ENCODE data around the gene SMIM36.
"Not testable (repeated sequence)": the region's sequence is repeated elsewhere in the genome, so short reads cannot be mapped to it uniquely, and the experiment has no call there.

The SMIM36 gene

DNA sequence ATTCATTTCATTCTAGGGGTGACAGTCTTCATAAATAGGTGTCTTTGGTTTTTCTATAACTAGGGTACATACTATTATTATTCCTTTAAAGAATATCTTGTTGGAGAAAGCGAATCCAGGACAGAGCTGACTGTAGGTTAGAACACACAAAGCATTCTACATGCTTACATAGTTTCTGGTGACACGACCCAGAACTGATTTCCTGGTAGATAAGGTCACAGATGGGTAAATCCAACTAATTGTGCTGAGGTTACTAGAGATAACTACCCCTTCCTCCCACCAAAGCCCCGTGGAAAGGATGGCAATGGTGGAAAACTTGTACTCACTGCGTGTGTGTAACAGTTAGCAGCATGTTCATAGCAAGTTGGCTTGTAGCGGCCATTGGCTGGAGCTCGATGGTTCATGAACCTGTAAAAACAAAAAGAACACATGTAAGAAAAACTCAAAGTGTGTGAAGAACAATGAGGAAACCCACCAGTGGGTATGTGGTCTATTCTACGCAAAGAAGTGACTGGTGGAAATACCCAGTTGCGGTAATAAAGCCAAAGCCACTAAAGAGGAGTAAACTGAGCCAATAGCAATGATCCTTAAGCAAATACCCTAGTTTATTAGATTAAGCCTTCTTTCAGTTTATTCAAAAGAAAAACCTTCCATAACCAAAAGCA, 97.3 kb downstream of the SMIM36 start:
- no peak overlapping the region for H3K4me3 ChIP-seq (replicated peaks; ENCODE audit: low read depth, low read length)
- DNase-seq (ENCODE audit: low read depth), result no peak
- TF ChIP-seq, protein P1, sequence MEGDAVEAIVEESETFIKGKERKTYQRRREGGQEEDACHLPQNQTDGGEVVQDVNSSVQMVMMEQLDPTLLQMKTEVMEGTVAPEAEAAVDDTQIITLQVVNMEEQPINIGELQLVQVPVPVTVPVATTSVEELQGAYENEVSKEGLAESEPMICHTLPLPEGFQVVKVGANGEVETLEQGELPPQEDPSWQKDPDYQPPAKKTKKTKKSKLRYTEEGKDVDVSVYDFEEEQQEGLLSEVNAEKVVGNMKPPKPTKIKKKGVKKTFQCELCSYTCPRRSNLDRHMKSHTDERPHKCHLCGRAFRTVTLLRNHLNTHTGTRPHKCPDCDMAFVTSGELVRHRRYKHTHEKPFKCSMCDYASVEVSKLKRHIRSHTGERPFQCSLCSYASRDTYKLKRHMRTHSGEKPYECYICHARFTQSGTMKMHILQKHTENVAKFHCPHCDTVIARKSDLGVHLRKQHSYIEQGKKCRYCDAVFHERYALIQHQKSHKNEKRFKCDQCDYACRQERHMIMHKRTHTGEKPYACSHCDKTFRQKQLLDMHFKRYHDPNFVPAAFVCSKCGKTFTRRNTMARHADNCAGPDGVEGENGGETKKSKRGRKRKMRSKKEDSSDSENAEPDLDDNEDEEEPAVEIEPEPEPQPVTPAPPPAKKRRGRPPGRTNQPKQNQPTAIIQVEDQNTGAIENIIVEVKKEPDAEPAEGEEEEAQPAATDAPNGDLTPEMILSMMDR (IDR thresholded peaks at IDR 0.05; ENCODE audit: low read length, missing control alignments), result no peak

DNA sequence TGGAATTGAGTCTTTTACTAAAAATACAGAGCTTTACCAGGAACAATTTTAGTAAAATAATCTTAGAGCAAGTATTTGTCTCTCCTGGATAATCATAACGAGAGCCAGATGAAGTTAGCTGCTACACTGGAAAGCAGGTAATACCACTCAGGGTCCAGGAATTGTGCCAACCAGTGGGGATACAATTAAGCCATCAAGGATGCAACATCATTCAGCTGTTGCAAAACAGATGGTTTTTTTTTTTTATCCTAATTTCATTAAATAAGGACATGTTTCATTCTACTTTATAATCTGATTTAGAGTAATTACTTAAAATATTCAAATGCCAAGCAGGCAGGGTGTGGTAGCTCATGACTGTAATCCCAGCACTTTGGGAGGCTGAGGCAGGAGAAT, 99.8 kb downstream of the SMIM36 start:
- DNase-seq (ENCODE audit: low read depth), result no peak
- no peak overlapping the region for H3K4me3 ChIP-seq (replicated peaks; ENCODE audit: low read depth, low read length)
- TF ChIP-seq, protein P1 (IDR thresholded peaks at IDR 0.05; ENCODE audit: low read length, missing control alignments), result no peak

DNA sequence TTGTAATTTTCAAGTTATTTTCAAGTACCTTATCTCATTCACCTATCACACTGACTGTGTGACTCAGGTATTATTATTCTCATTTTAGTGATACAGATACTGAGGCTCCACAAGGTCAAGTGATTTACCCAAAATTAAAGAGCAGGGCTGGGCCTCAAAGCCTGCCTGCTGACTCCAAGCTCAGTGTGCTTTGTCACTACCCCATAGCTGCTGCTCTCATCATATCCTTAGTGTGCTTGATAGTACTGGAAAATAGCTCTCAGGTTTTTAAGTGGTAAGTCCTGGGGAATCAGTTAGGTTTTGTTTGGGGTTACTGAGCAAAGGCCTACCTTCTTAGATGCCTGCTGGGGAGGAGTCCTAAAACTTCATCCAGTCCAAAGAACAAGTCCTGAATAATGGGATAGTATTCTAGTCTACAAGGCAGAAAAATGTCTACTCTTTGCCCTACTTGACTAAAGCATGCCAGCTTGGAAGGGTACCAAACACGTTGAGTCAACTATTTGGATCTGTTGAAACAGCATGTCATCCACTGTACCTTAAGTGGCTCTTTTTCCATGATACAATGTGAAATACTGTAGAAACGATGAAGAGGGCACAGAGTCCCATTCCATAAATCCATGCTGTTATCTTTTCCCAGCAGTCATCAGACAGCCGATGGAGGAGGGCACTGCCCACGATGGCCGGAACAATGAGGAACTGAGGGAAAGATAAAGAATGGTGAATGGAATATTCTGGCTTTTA, 100.4 kb downstream of the SMIM36 start:
- TF ChIP-seq, protein P1 (IDR thresholded peaks at IDR 0.05; ENCODE audit: low read length, missing control alignments), result no peak
- DNase-seq (ENCODE audit: low read depth), result peak; percentile 14
- no peak overlapping the region for H3K4me3 ChIP-seq (replicated peaks; ENCODE audit: low read depth, low read length)

DNA sequence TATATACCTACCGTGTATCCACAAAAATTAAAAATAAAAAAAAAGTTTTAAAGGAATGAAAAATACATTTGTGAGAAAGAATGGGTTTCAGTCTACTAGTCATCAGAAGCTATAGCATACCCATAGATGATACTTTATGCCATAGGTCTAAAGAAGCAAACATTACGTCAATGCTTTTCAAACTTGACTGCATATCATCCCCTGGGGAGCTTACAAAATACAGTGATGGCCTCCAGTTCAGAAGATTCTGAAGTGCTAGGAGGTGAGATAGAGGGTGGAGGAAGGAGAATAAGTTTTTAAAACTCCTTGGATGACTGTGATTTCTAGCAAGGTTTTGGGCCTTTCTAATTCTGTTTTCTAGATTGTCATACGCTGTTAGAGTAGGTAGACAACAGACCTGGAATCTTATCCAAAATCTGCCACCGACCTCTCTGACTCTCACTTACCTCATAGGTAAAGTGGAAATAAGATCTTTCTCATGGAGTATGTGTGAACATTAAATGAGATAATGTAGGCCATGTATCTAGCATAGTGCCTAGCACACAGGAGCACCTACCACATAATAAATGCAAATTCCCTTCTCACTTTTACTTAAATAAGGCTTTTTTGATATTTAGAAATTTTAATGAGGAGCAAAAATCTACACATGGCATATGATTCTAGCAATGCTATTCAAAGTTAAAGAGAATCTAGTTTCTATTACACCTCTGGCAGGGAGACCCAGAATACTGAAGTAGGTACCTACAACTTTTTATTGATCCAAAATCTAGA, 102.0 kb downstream of the SMIM36 start:
- no peak overlapping the region for H3K4me3 ChIP-seq (replicated peaks; ENCODE audit: low read depth, low read length)
- TF ChIP-seq, protein P1 (IDR thresholded peaks at IDR 0.05; ENCODE audit: low read length, missing control alignments), result no peak
- DNase-seq (ENCODE audit: low read depth), result no peak

DNA sequence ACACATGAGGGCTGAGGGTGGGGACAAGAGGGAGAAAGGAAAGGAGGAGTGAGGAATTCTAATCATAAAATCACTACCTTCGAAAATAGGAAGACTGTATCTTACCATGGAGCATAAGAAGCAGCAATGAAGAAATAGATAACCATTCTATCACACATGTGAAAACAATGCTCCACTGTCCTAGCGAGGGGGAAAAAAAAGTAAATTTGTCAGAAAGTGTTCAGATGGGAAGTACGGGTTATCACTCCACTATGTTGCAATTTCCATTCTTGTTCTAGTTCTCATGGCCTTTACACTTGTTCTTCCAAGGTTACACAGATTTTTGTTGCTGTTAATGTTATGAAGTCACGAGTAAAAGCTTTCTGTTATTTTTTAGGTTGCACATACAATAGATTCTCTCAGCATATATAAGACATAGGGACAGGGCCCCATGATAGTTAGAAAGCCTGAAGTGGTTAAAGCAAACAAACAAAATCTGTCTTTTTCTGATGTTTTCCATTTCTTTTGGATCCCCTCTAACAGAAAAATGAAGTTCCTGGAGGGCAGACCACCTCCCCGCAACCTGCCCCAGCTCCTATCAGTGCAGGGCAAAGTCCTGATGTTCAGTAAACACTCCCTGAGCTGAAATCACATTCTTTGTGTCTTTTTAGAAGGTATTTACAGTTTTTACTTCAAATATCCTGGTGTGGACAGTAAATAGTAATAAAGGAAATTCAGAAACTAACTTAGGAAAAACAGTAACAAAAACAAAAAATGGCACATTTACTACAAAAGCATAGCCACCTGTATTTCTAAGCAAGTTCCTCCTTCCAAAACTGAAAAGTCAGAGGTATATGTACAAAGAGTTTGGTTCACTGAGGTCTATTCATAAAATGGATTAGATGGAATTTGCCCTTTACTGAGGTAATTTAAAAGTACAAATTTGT, 103.3 kb downstream of the SMIM36 start:
- TF ChIP-seq, protein P1 (IDR thresholded peaks at IDR 0.05; ENCODE audit: low read length, missing control alignments), result no peak
- no peak overlapping the region for H3K4me3 ChIP-seq (replicated peaks; ENCODE audit: low read depth, low read length)
- DNase-seq (ENCODE audit: low read depth), result peak; percentile 67

DNA sequence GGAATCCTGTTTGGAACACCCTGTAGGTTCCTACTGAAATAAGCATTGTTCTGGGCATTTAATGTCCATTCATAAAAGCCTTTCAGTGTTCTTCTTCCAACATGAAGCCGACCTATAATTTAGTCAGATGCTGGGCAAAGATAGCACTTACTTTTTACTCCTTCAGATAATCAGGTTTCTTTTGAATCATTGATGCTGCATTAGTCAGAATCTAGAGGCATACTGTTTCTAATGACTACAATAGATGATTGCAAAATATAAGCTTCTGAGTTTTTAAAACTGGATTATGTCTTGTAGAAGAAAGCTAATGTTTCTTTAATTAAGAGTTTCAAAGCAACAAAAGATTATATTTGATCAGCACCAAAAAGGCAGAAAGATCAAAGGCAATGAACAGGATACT, 105.7 kb downstream of the SMIM36 start:
- no peak for DNase-seq (ENCODE audit: low read depth)
- no peak overlapping the region for H3K4me3 ChIP-seq (replicated peaks; ENCODE audit: low read depth, low read length)
- TF ChIP-seq, protein P1 (IDR thresholded peaks at IDR 0.05; ENCODE audit: low read length, missing control alignments), result no peak

DNA sequence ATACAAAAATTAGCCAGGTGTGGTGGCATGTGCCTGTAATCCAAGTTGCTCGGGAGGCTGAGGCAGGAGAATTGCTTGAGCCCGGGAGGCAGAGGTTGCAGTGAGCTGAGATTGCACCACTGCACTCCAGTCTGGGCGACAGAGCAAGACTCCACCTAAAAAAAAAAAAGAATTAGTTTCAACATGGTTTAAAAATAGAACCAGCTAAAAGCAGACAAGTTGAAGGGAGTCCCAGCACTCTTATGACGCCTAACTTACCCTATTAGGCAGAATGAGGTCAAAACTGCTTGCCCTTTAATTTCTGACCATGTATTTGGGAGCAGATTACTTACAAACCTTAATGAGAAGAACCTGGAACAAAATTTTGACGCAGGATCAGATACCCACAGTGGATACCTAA, 107.1 kb downstream of the SMIM36 start:
- DNase-seq (ENCODE audit: low read depth); H3K4me3 ChIP-seq (replicated peaks; ENCODE audit: low read depth, low read length): not testable (repeated sequence)
